ENCODE results near the gene PCBP2.

The PCBP2 gene

GRCh38 chr12:53495903-53496751 is 44.2 kb downstream of the PCBP2 start:
- no peak for DNase-seq

DNA sequence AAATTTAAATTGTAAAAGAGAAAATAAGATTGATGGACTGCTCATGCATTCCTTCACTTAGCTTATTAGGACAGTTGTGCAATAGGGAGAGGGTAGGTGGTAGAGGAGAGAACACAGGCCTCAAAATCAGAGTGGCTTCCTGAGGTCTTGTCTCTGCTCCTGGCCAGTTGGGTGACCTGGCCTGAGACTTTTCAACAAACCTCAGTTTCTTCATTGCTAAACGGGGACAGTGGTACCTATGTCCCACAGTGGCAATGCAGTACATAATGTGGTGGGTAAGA is 44.8 kb downstream of the PCBP2 start:
- no peak for DNase-seq

GRCh38 chr12:53497461-53497860 is 45.6 kb downstream of the PCBP2 start:
- no peak for DNase-seq

- no peak for DNase-seq
These were observed 46.3 kb downstream of the PCBP2 start for GRCh38 chr12:53498235-53498630.

GRCh38 chr12:53499266-53500141 is 47.6 kb downstream of the PCBP2 start, which contains the start of gene MAP3K12:
MAP3K12 (minus strand) TSS chr12:53499458; CDS start chr12:53487391, 12,067 bp downstream.
- DNase-seq = peak; percentile 64

DNA sequence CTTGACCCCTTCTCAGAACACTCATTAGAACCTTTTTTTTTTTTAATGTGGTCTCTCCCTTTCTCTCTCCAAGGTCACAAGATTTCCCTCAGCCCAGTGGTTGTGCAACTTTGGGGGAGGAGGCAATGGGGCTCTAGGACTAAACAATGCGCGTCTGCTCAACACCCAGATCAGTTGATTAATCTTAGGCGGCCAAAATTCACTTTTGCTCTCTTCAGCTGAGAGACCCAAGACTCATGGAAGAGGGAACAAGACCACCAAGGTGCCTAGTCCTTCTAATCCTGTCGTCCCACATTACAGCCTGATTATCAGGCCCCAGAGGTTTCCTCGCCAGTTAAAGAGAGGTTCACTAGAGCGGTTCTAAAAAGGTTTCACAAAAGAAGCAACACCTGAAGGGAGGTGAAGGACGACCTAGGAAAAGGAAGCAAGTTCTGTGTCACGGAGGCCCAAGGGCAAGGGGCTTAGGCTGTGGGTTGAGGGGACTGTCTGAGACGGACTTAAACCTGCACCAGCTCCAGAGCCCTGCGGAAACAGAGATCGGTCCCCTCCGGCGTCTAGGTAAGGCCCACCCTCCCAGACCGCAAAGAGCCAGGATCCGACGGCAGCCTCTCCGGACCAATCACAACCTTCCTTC is 48.4 kb downstream of the PCBP2 start:
- DNase-seq = peak; percentile 44

GRCh38 chr12:53500776-53501614 is 49.1 kb downstream of the PCBP2 start, which contains the start of gene TARBP2:
TARBP2 (plus strand) TSS chr12:53501283; CDS start chr12:53501409, 126 bp downstream.
- peak; percentile 99 for DNase-seq

- DNase-seq = no peak
These were observed 49.8 kb downstream of the PCBP2 start for GRCh38 chr12:53501615-53502181.

- DNase-seq = no peak
These were observed 50.4 kb downstream of the PCBP2 start for GRCh38 chr12:53502331-53502730.

GRCh38 chr12:53502983-53503728 is 51.3 kb downstream of the PCBP2 start:
- DNase-seq = no peak

DNA sequence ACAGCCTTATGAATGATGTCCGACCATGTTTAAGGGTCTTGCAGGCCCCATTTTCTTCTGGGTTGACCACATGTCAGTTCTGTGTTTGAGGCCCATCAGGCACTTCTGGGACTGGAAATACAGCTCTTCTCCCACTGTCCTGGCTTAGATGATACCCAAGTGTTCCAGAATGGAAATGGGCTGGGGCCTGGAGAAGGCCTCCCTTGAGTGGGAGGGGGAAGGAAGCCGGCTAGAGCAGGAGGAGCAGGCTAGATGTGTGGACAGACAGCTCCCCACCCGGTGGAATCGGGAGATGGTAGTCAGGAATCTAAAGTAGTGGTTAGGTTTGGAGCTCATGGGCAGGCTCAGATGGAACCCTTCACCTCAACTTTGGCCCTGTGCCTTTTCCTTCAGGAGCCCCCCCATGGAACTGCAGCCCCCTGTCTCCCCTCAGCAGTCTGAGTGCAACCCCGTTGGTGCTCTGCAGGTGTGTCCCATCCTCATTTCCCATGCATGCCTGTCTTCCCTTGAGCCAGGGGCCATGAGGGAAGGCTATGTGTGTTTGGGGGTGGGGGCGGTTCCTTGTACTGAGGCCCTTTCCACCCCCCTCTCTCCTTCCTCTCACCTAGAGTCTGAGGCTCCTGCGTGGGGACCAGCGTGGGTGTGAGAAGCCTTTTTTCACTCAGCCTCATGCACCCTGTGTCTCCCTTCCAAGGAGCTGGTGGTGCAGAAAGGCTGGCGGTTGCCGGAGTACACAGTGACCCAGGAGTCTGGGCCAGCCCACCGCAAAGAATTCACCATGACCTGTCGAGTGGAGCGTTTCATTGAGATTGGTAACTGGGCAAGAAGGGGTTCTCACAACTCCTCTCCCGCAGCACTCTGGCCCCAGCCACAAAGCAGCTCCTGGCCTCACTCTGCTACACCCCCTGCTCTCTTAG is 52.4 kb downstream of the PCBP2 start:
- no peak for DNase-seq

- no peak for DNase-seq
These were observed 53.2 kb downstream of the PCBP2 start for GRCh38 chr12:53505086-53505485.

DNA sequence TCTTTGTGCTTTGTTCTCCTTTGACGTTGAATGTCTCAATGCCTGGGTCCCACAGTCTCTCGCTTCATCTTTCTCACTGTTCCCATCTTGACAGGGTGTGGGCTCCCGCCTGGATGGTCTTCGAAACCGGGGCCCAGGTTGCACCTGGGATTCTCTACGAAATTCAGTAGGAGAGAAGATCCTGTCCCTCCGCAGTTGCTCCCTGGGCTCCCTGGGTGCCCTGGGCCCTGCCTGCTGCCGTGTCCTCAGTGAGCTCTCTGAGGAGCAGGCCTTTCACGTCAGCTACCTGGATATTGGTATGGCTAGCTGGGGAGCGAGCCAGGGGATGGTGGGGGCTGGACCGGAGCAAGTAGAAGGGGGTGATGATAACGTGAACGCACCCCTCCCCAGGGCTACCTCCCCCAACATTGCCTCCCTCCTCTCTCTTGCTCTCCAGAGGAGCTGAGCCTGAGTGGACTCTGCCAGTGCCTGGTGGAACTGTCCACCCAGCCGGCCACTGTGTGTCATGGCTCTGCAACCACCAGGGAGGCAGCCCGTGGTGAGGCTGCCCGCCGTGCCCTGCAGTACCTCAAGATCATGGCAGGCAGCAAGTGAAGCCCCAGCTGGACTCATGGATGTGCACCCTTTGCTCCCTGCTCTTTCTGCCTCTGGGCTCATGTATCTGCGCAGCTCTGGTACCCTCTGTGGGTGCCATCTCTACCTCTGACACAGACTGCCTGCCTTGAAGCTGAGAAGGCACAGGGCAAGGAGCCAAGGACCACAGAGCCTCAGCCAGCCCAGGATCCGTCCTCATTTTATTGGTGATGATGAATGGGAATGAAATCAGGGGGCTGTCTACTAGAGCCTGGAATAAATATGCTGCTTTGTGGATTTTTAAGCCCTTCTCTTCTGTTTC is 53.9 kb downstream of the PCBP2 start:
- no peak for DNase-seq

DNA sequence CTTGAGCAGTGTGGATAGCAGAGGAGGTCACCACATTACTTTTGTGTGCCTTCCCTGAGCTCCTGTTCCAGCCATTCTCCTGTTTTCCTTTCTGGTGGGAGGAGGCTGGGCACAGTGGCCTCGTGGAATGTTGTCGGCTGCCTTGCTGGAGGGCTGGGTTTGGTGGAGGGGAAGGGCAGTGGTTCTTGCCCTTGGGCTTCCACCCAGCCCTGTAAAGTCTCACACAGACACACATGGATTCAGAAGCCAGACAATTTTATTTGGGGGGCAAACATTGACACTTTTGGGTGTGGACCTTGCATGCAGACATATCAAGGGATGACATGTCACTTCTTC is 54.5 kb downstream of the PCBP2 start:
- DNase-seq = no peak

GRCh38 chr12:53506881-53507602 is 55.1 kb downstream of the PCBP2 start, which contains the start of gene NPFF:
NPFF (minus strand) TSS chr12:53507484; CDS start chr12:53507474, 10 bp downstream.
- DNase-seq = no peak

GRCh38 chr12:53507603-53507885 is 55.6 kb downstream of the PCBP2 start:
- DNase-seq = no peak

DNA sequence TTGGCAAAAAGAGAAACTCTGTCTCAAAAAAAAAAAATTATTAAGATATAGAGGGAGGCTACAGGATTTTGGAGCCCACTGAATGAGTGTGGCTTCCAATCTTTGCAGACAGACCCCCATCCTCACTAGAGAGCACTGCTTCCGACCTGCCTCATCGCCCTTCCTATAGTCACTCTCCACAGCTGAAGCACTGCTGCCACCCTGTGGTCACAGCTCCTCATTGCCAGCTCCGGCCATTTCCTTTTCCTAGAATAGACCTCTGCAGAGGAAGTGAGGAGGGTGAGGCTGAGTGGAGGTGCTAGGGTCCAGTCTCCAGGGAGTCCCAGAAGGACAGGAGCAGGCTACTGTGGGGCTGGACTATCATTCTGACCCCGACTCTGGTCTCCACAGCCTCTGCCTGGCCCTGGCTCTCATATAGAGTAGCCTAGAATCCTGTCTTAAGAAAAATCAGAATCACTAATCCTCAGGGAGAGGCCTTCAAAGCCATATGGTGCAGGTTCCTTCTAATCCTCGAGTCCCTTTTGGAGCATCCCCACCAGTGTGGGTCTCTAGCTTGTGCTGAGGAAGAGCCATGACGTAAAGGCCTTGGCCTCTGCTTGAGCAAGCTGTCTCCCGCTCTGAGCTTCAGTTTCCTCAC is 56.8 kb downstream of the PCBP2 start:
- DNase-seq = peak; percentile 85

DNA sequence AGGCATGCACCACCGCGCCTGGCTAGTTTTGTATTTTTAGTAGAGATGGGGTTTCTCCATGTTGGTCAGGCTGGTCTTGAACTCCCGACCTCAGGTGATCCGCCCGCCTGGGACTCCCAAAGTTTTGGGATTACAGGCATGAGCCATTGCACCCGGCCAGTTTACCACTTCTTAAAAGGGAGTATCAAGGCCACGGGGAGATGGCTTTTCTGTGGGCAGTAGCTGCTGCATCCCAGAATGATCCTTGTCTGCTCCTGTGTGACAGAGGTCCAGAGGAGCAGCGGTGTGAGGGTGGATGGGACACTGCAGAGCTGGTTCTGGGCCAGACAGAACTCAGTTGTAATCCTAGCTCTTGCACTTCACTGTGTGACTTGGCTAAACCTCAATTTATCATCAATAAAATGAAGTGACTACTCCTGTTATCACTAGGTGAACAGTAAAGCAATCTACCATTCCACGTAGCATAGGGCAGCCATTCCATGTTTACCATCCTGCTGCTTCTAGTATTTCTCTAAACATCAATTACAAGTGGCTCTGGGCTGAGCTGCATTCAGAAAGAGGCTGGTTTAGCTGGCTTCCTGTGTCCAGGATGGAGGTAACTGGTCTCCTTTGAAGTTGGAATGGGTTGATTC is 58.4 kb downstream of the PCBP2 start:
- no peak for DNase-seq
